ENCODE measurements around the gene GPD1L. TPM values are rescaled to one million over a fixed set of nuclear protein-coding genes. Genes with fewer than 3 reads are reported as not detected.

The GPD1L gene
- total and polyA plus RNA-seq, 10 of the 15 experiments (the other 5 are each of a cell fraction or from before 2014, with no cell fraction given), result 0.77 to 4.8 (median 3.9) TPM

DNA sequence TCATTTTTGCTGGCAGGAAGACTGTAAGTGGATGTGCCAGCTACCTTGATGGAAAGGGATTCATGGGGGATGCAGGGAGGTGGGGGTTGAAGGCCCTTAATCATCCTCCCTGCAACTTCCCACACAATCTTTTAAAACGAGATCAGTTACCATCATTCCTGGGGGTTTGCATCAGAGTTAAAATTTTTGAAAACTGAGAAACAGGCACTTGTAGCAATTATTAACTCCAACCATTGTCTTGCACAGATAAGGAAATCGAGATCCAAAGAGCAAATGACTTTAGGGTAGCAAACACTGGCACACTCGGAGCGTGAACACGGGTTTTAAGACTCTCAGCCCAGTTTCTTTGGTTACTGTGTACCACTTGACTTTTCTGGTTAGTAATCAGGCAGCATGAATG, 41.9 kb downstream of the GPD1L start (continued):
- TF ChIP-seq, protein P1, sequence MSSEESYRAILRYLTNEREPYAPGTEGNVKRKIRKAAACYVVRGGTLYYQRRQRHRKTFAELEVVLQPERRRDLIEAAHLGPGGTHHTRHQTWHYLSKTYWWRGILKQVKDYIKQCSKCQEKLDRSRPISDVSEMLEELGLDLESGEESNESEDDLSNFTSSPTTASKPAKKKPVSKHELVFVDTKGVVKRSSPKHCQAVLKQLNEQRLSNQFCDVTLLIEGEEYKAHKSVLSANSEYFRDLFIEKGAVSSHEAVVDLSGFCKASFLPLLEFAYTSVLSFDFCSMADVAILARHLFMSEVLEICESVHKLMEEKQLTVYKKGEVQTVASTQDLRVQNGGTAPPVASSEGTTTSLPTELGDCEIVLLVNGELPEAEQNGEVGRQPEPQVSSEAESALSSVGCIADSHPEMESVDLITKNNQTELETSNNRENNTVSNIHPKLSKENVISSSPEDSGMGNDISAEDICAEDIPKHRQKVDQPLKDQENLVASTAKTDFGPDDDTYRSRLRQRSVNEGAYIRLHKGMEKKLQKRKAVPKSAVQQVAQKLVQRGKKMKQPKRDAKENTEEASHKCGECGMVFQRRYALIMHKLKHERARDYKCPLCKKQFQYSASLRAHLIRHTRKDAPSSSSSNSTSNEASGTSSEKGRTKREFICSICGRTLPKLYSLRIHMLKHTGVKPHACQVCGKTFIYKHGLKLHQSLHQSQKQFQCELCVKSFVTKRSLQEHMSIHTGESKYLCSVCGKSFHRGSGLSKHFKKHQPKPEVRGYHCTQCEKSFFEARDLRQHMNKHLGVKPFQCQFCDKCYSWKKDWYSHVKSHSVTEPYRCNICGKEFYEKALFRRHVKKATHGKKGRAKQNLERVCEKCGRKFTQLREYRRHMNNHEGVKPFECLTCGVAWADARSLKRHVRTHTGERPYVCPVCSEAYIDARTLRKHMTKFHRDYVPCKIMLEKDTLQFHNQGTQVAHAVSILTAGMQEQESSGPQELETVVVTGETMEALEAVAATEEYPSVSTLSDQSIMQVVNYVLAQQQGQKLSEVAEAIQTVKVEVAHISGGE (CRISPR knock-in tag; IDR thresholded peaks at IDR 0.05), result no peak

DNA sequence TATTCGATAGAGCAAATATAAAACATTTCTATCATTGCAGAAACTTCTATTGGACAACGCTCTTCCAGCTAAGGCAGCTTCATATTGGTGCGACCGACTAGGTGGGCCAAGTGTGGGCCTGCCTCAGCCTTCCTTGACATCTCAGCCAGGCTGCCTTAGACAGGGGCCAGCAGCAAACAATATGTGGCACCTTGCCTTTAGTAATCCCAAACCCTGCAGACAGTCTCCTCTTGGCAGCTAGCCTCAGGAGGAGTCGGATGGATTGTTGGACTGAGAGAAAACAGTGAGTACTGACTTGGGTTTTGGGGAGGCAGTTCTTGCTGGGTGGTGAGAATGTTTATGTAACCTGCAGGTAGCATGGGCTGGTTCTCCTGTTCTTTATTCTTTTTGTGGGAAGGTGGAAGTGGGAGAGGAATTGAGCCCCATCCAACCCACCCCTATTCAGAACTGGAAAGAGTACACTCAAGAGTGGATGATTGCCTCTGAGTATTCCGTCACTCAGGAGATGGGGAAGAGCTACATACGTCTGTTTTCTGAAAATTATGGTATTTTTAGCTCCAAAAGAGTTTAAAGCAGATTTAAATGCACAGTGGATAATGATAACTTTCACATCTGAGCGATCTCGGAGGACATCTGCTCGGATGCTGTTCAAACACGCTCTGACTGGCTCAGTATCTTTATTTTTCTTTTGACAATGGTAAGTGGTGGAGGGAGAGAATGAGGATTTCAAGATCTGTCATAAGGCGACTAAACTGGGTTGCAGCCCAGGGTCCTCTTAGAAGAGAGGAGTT, 47.2 kb downstream of the GPD1L start:
- Histone ChIP-seq H3K9me3 (replicated peaks; ENCODE audit: control insufficient read depth, insufficient read depth, low read length) (no peaks in the 10 kb centered on the region), H3K4me2 (ENCODE audit: control insufficient read depth, insufficient read depth) (no peak overlapping the region), H3K4me3 (no peak overlapping the region), H3K79me2 (ENCODE audit: control insufficient read depth, insufficient read depth, low read length) (no peaks in the 10 kb centered on the region), H3K4me1 (ENCODE audit: control insufficient read depth, insufficient read depth, low read length) (no peaks in the 10 kb centered on the region), H2AFZ (ENCODE audit: control insufficient read depth, low read depth, low read length) (no peak overlapping the region), H3K27ac (ENCODE audit: control insufficient read depth, insufficient read depth) (no peak overlapping the region), H3K27me3 (replicated peaks in 1 of 2; ENCODE audit: control insufficient read depth in 2 of 2, insufficient read depth in 2 of 2, low read length in 1 of 2) (no peaks in the 10 kb centered on the region), H3K36me3 (ENCODE audit: control insufficient read depth in 2 of 2, insufficient read depth in 2 of 2, low read length in 1 of 2) (no peaks in the 10 kb centered on the region), H4K20me1 (ENCODE audit: control insufficient read depth, insufficient read depth) (no peaks in the 10 kb centered on the region), H3K9ac (ENCODE audit: control insufficient read depth, insufficient read depth, low read length) (no peak overlapping the region)
- BruUV-seq (replicated peaks), result no TSS peak
- WGBS (ENCODE audit: insufficient coverage, insufficient replicate concordance, low lambda C conversion rate, missing lambda C conversion rate), result 96% methylated on average over 12 of the region's 12 CpGs
- in situ Hi-C loops (cut with MboI) (no loop called here), intact Hi-C loops (cut with micrococcal nuclease; ENCODE audit: unreplicated experiment) (no loop called here)
- ChIA-PET POLR2A (no interaction called here), SMC1A (ENCODE audit: uncharacterized antibody, unreplicated experiment) (no interaction called here), CTCF (interaction anchor here (0.6 to 2.1 kb wide), 8 partner anchors 8 to 1383 kb away, joined by 3 to 11 read pairs (median 4); no protein-coding TSS in a partner anchor), RAD21 (ENCODE audit: unreplicated experiment) (interaction anchor here (0.8 to 1.1 kb wide), 3 partner anchors 9 to 430 kb away, joined by 3 read pairs; no protein-coding TSS in a partner anchor)
- no peak for DNase-seq (ENCODE audit: low read depth, low spot score)
- no peak for ATAC-seq
- no peak for FAIRE-seq
- no peak for TF ChIP-seq EP300 (IDR thresholded peaks at IDR 0.05; ENCODE audit: borderline replicate concordance in 1 of 2, control insufficient read depth in 1 of 2, low read depth in 2 of 2, low read length in 2 of 2)
- TF ChIP-seq TCF3 (IDR thresholded peaks at IDR 0.05; ENCODE audit: borderline replicate concordance, insufficient read depth, low read depth, low read length), result no peak
- TF ChIP-seq GABPA (IDR thresholded peaks at IDR 0.05; ENCODE audit: low read depth), result no peak

Measured in GM12878 (cell line).